ENCODE results near the gene LRRC3B.

GRCh38 chr3:26591926-26592325, 30.6 kb upstream of the LRRC3B start:
- TF ChIP-seq CTCF (IDR thresholded peaks at IDR 0.05) (no peak), EZH2 (IDR thresholded peaks at IDR 0.05; ENCODE audit: borderline replicate concordance, insufficient read depth, low read depth, low read length, poor library complexity, severe bottlenecking) (no peak)
